IMR-90 (cell line): Measurements from ENCODE around the gene TMEM33. TPM values are rescaled to one million over a fixed set of nuclear protein-coding genes. Genes with fewer than 3 reads are reported as not detected.

Experiments
- ATAC-seq: fragments of 200-7000 bp; cut with Tn5 transposase; 2 replicates; pipeline ENCODE4 v1.9.1; 2020; ENCODE audit warnings: low read depth, mild to moderate bottlenecking, moderate library complexity
- BruUV-seq: library from RNA; stranded (reverse); fragments of 400-500 nt; replicated peaks from 2 replicates; lab custom pipeline; 2021; lab: Mats Ljungman, UMichigan
- CTCF ChIA-PET: fragments of 300-600 bp; formaldehyde crosslinking; extraction: SDS; loops from one replicate; lab custom pipeline; 2021; ENCODE audit warnings: antibody characterized with exemption; lab: Yijun Ruan, JAX
- POLR2A ChIA-PET: fragments of 300-600 bp; sonication (Branson Sonifier 250); formaldehyde crosslinking; loops from one replicate; lab custom pipeline; 2022; ENCODE audit warnings: antibody characterized with exemption; ENCODE audit not compliant: unreplicated experiment; lab: Charles Lee
- DNase-seq: peaks from one replicate; pipeline ENCODE4 v3.0.0; 2013
- H2AFZ ChIP-seq: replicated peaks from 2 replicates; pipeline ENCODE3; 2013; ENCODE audit warnings: low read length, mild to moderate bottlenecking; ENCODE audit not compliant: poor library complexity
- H2AK5ac ChIP-seq: 2 replicates; pipeline ENCODE4 v1.6.1; 2013; ENCODE audit warnings: low read depth, low read length, inconsistent platforms
- H2AK9ac ChIP-seq: replicated peaks from 2 replicates; pipeline ENCODE3; 2013; ENCODE audit warnings: mild to moderate bottlenecking, low read depth, low read length, moderate library complexity; ENCODE audit not compliant: poor library complexity
- H2BK120ac ChIP-seq: 2 replicates; pipeline ENCODE4 v1.6.1; 2013; ENCODE audit warnings: low read depth, low read length, inconsistent platforms
- H2BK15ac ChIP-seq: 3 replicates; pipeline ENCODE4 v1.6.1; 2013; ENCODE audit warnings: low read depth, low read length, inconsistent platforms
- H2BK20ac ChIP-seq: 2 replicates; pipeline ENCODE4 v1.6.1; 2013; ENCODE audit warnings: low read depth, mild to moderate bottlenecking, inconsistent platforms, low read length, moderate library complexity
- H2BK5ac ChIP-seq: 2 replicates; pipeline ENCODE4 v1.6.1; 2013; ENCODE audit warnings: mild to moderate bottlenecking, low read depth, low read length, inconsistent platforms; ENCODE audit not compliant: poor library complexity, severe bottlenecking
- H3K14ac ChIP-seq: replicated peaks from 2 replicates; pipeline ENCODE4 v1.6.1; 2013; ENCODE audit warnings: low read depth, low read length, inconsistent platforms
- H3K18ac ChIP-seq: 2 replicates; pipeline ENCODE4 v1.6.1; 2013; ENCODE audit warnings: low read depth, low read length, control low read depth
- H3K23ac ChIP-seq: 2 replicates; pipeline ENCODE4 v1.6.1; 2013; ENCODE audit warnings: low read depth, low read length, inconsistent platforms
- H3K27ac ChIP-seq: 2 replicates; pipeline ENCODE4 v1.5.1; 2013; ENCODE audit warnings: mild to moderate bottlenecking, control low read depth, low read length; ENCODE audit not compliant: insufficient read depth
- H3K27me3 ChIP-seq: 2 replicates; pipeline ENCODE4 v1.6.1; 2013; ENCODE audit warnings: low read length; ENCODE audit not compliant: control insufficient read depth, insufficient read depth
- H3K36me3 ChIP-seq: 2 replicates; pipeline ENCODE4 v1.6.1; 2013; ENCODE audit warnings: low read length, mixed read lengths; ENCODE audit not compliant: control insufficient read depth, insufficient read depth
- H3K4ac ChIP-seq: 2 replicates; pipeline ENCODE4 v1.6.1; 2013; ENCODE audit warnings: low read depth, low read length, inconsistent platforms
- H3K4me1 ChIP-seq: 2 replicates; pipeline ENCODE4 v1.6.1; 2013; ENCODE audit warnings: low read length, mixed read lengths; ENCODE audit not compliant: control insufficient read depth, insufficient read depth
- H3K4me2 ChIP-seq: 2 replicates; pipeline ENCODE4 v1.6.1; 2013; ENCODE audit warnings: low read depth, mild to moderate bottlenecking, control low read depth, low read length, moderate library complexity
- H3K4me3 ChIP-seq: 2 replicates; pipeline ENCODE4 v1.5.1; 2013; ENCODE audit warnings: low read depth, mild to moderate bottlenecking, control low read depth, low read length, moderate library complexity; ENCODE audit not compliant: insufficient read depth
- H3K56ac ChIP-seq: 2 replicates; pipeline ENCODE4 v1.6.1; 2013; ENCODE audit warnings: low read length, inconsistent platforms; ENCODE audit not compliant: insufficient read depth; ENCODE audit errors: extremely low read depth
- H3K79me1 ChIP-seq, 2 experiments: 2 replicates each; pipeline ENCODE4 v1.6.1; 2013; ENCODE audit warnings: low read length in 2 of 2, inconsistent platforms in 1 of 2, low read depth in 1 of 2
- H3K9ac ChIP-seq: 2 replicates; pipeline ENCODE4 v1.6.1; 2013; ENCODE audit warnings: low read depth, low read length, control low read depth
- H3K9me1 ChIP-seq: 2 replicates; pipeline ENCODE4 v1.6.1; 2013; ENCODE audit warnings: low read length, inconsistent platforms; ENCODE audit not compliant: insufficient read depth
- H3K9me3 ChIP-seq: 2 replicates; pipeline ENCODE4 v1.6.1; 2013; ENCODE audit warnings: low read length; ENCODE audit not compliant: control insufficient read depth, insufficient read depth
- H4K20me1 ChIP-seq: 2 replicates; pipeline ENCODE4 v1.6.1; 2013; ENCODE audit warnings: low read length, inconsistent platforms; ENCODE audit not compliant: insufficient read depth
- H4K5ac ChIP-seq: 2 replicates; pipeline ENCODE4 v1.6.1; 2013; ENCODE audit warnings: mild to moderate bottlenecking, low read depth, low read length, control low read depth
- H4K8ac ChIP-seq, 2 experiments: 2 replicates each; pipeline ENCODE4 v1.6.1; 2013; ENCODE audit warnings: low read depth in 2 of 2, low read length in 2 of 2, control low read depth in 1 of 2, inconsistent platforms in 1 of 2
- H4K91ac ChIP-seq: 2 replicates; pipeline ENCODE4 v1.6.1; 2013; ENCODE audit warnings: low read depth, low read length, inconsistent platforms; ENCODE audit not compliant: insufficient read depth
- CEBPB ChIP-seq: IDR thresholded peaks from 2 replicates; pipeline ENCODE4 v1.6.1; 2012; ENCODE audit warnings: low read depth, low read length, improper control_type of control experiment
- CHD1 ChIP-seq: IDR thresholded peaks from 2 replicates; pipeline ENCODE4 v1.6.1; 2012; ENCODE audit warnings: low read depth, low read length, improper control_type of control experiment
- FOS ChIP-seq: fragments of 150-350 bp; IDR thresholded peaks from 2 replicates; pipeline ENCODE4 v1.6.1; 2016; ENCODE audit warnings: low read depth, low read length
- MAFK ChIP-seq: IDR thresholded peaks from 2 replicates; pipeline ENCODE4 v1.6.1; 2012; ENCODE audit warnings: low read depth, low read length, improper control_type of control experiment
- MXI1 ChIP-seq: IDR thresholded peaks from 2 replicates; pipeline ENCODE4 v1.6.1; 2012; ENCODE audit warnings: low read depth, mild to moderate bottlenecking, low read length, moderate library complexity, borderline replicate concordance
- POLR2A ChIP-seq: IDR thresholded peaks from 2 replicates; pipeline ENCODE4 v1.6.1; 2012; ENCODE audit warnings: mild to moderate bottlenecking, low read depth, low read length
- SMC3 ChIP-seq: fragments of 150-350 bp; IDR thresholded peaks from 2 replicates; pipeline ENCODE4 v1.6.1; 2016; ENCODE audit warnings: low read depth, mild to moderate bottlenecking, antibody characterized with exemption, low read length, moderate library complexity
- USF2 ChIP-seq: fragments of 150-350 bp; IDR thresholded peaks from 2 replicates; pipeline ENCODE4 v1.6.1; 2017; ENCODE audit warnings: mild to moderate bottlenecking, antibody characterized with exemption, low read length, low read depth
- dilution Hi-C: fragments of 300-500 bp; cut with HindIII; formaldehyde crosslinking; loops from one replicate; pipeline ENCODE4 v1.14.3; 2018; ENCODE audit warnings: low sequenced_read_pairs; ENCODE audit not compliant: unreplicated experiment
- in situ Hi-C: fragments of 300-500 bp; cut with MboI; formaldehyde crosslinking; loops from 3 replicates; pipeline ENCODE4 v1.14.3; 2019; ENCODE audit warnings: low sequenced_read_pairs, inconsistent platforms, mixed read lengths
- intact Hi-C: fragments of 100-400 bp; cut with micrococcal nuclease; formaldehyde crosslinking; loops from 2 replicates; pipeline ENCODE4 v1.10.0; 2022
- polyA plus RNA-seq, 3 experiments: library from polyadenylated mRNA; depleted of rRNA; stranded (reverse); fragments of >200 nt; gene quantifications; 2 replicates each; pipeline ENCODE4 v1.2.3, GENCODE V29; 2012; ENCODE audit warnings: low replicate concordance in 1 of 3
- total RNA-seq: library from RNA; depleted of rRNA; stranded (reverse); fragments of >200 nt; gene quantifications from 2 replicates; pipeline ENCODE4 v1.2.3, GENCODE V29; 2012

Gene TMEM33
- total and polyA plus RNA-seq, 2 of the 4 experiments (the other 2 are of a cell fraction): 23.6 to 45.5 TPM

GRCh38 chr4:41896648-41897047 is 38.6 kb upstream of the TMEM33 start:
- Histone ChIP-seq H2BK5ac (no peak overlapping the region), H4K5ac (no peak overlapping the region), H2BK20ac (no peak overlapping the region), H3K79me1 (no peaks in the 10 kb centered on the region), H3K4me3 (no peak overlapping the region), H3K36me3 (no peaks in the 10 kb centered on the region), H3K23ac (no peak overlapping the region), H3K4ac (no peak overlapping the region), H3K56ac (no peak overlapping the region), H2AK5ac (no peak overlapping the region), H3K9me3 (no peaks in the 10 kb centered on the region), H4K20me1 (no peaks in the 10 kb centered on the region), H3K9me1 (no peaks in the 10 kb centered on the region), H2BK15ac (no peak overlapping the region), H2AK9ac (no peak overlapping the region), H3K18ac (no peak overlapping the region), H3K4me1 (no peaks in the 10 kb centered on the region), H3K27ac (no peak overlapping the region), H3K14ac (no peak overlapping the region), H4K91ac (no peak overlapping the region), H4K8ac (no peak overlapping the region), H2AFZ (no peak overlapping the region), H2BK120ac (no peak overlapping the region), H3K27me3 (peaks cover 16% of the 10 kb centered on the region), H3K9ac (no peak overlapping the region), H3K4me2 (no peak overlapping the region)
- BruUV-seq: no TSS peak
- dilution Hi-C loops: no loop called here
- intact Hi-C loops: no loop called here
- ATAC-seq (no peak), DNase-seq (no peak)
- TF ChIP-seq SMC3 (no peak), FOS (no peak), MAFK (no peak), CEBPB (no peak), MXI1 (no peak), CHD1 (no peak), USF2 (no peak), POLR2A (no peak)
- POLR2A ChIA-PET: no interaction called here
- CTCF ChIA-PET: no interaction called here
- in situ Hi-C loops: no loop called here
